HEK293 (cell line): Measurements from ENCODE around the gene LTB4R.

Experiments used
- CTCF ChIA-PET: fragments of 350-600 bp; formaldehyde crosslinking; extraction: SDS; loops from one replicate; lab custom pipeline; 2021; ENCODE audit warnings: antibody characterized with exemption; lab: Yijun Ruan, JAX
- POLR2A ChIA-PET: fragments of 300-600 bp; formaldehyde crosslinking; extraction: SDS; loops from one replicate; lab custom pipeline; 2020; ENCODE audit warnings: antibody characterized with exemption, inconsistent platforms; lab: Yijun Ruan, JAX
- H3K27ac ChIP-seq: fragments of 200-500 bp; sonication (Bioruptor generic); 2 replicates; pipeline ENCODE4 v1.5.1; 2014; ENCODE audit warnings: low read depth, low read length, control low read depth, inconsistent platforms; ENCODE audit errors: extremely low read depth
- H3K36me3 ChIP-seq, 2 experiments: fragments of 200-500 bp in 1 of 2; sonication (Bioruptor generic) in 1 of 2; 1 replicate in 1 of 2; 2 replicates in 1 of 2; pipeline ENCODE4 v1.5.1; 2014 to 2017; ENCODE audit warnings: inconsistent platforms in 2 of 2, low read length in 2 of 2; ENCODE audit not compliant: control insufficient read depth in 2 of 2, insufficient read depth in 1 of 2
- H3K4me1 ChIP-seq: fragments of 200-500 bp; sonication (Bioruptor generic); 2 replicates; pipeline ENCODE4 v1.5.1; 2014; ENCODE audit warnings: mild to moderate bottlenecking, low read length, inconsistent platforms; ENCODE audit not compliant: control insufficient read depth, insufficient read depth
- H3K4me3 ChIP-seq: 2 replicates; pipeline ENCODE4 v1.5.1; 2011; ENCODE audit warnings: low read depth, mild to moderate bottlenecking, control low read depth, low read length, moderate library complexity
- H3K9me3 ChIP-seq: fragments of 200-500 bp; sonication (Bioruptor generic); 2 replicates; pipeline ENCODE4 v1.5.1; 2014; ENCODE audit warnings: low read depth, low read length, inconsistent platforms; ENCODE audit not compliant: control insufficient read depth, insufficient read depth
- GLIS2 ChIP-seq: fragments of 450-650 bp; formaldehyde crosslinking; IDR thresholded peaks from 2 replicates; pipeline ENCODE4 v1.5.1; 2016; ENCODE audit warnings: missing biosample characterization, missing genetic modification characterization
- YY2 ChIP-seq: fragments of 450-650 bp; formaldehyde crosslinking; IDR thresholded peaks from 2 replicates; pipeline ENCODE4 v1.5.1; 2016; ENCODE audit warnings: missing biosample characterization, missing genetic modification characterization
- ZEB2 ChIP-seq: fragments of 450-650 bp; formaldehyde crosslinking; IDR thresholded peaks from 2 replicates; pipeline ENCODE4 v1.5.1; 2016; ENCODE audit warnings: missing biosample characterization, missing genetic modification characterization
- ZNF174 ChIP-seq: fragments of 450-650 bp; formaldehyde crosslinking; IDR thresholded peaks from 2 replicates; pipeline ENCODE4 v1.5.0; 2017; ENCODE audit warnings: missing biosample characterization, mild to moderate bottlenecking, missing genetic modification characterization
- ZNF248 ChIP-seq: fragments of 450-650 bp; formaldehyde crosslinking; IDR thresholded peaks from 2 replicates; pipeline ENCODE4 v1.5.1; 2017; ENCODE audit warnings: missing biosample characterization, missing genetic modification characterization
- ZNF302 ChIP-seq: fragments of 450-650 bp; formaldehyde crosslinking; IDR thresholded peaks from 2 replicates; pipeline ENCODE4 v1.5.1; 2016; ENCODE audit warnings: missing biosample characterization, missing genetic modification characterization, low read depth
- ZNF791 ChIP-seq: fragments of 450-650 bp; formaldehyde crosslinking; IDR thresholded peaks from 2 replicates; pipeline ENCODE4 v1.5.1; 2016; ENCODE audit warnings: missing biosample characterization, missing genetic modification characterization
- TF ChIP-seq, protein P1 (sequence below): fragments of 450-650 bp; formaldehyde crosslinking; IDR thresholded peaks from 2 replicates; pipeline ENCODE4 v1.5.1; 2016; ENCODE audit warnings: missing biosample characterization, missing genetic modification characterization
- TF ChIP-seq, protein P2 (sequence below): fragments of 450-650 bp; formaldehyde crosslinking; IDR thresholded peaks from 2 replicates; pipeline ENCODE4 v1.5.1; 2016; ENCODE audit warnings: missing biosample characterization, missing genetic modification characterization
- TF ChIP-seq, protein P3 (sequence below): fragments of 450-650 bp; formaldehyde crosslinking; IDR thresholded peaks from 2 replicates; pipeline ENCODE4 v1.5.1; 2016; ENCODE audit warnings: missing biosample characterization, missing genetic modification characterization
- TF ChIP-seq, protein P4 (sequence below): fragments of 450-650 bp; formaldehyde crosslinking; IDR thresholded peaks from 2 replicates; pipeline ENCODE4 v1.5.1; 2016; ENCODE audit warnings: missing biosample characterization, missing genetic modification characterization, low read depth
- TF ChIP-seq, protein P5 (sequence below): fragments of 450-650 bp; formaldehyde crosslinking; IDR thresholded peaks from 2 replicates; pipeline ENCODE4 v1.5.1; 2016; ENCODE audit warnings: missing biosample characterization, missing genetic modification characterization
- TF ChIP-seq, protein P6 (sequence below): fragments of 450-650 bp; formaldehyde crosslinking; IDR thresholded peaks from 2 replicates; pipeline ENCODE4 v1.5.1; 2017; ENCODE audit warnings: missing biosample characterization, missing genetic modification characterization
- TF ChIP-seq, protein P7 (sequence below): fragments of 450-650 bp; formaldehyde crosslinking; IDR thresholded peaks from 2 replicates; pipeline ENCODE4 v1.5.1; 2016; ENCODE audit warnings: missing biosample characterization, missing genetic modification characterization

The LTB4R gene

DNA sequence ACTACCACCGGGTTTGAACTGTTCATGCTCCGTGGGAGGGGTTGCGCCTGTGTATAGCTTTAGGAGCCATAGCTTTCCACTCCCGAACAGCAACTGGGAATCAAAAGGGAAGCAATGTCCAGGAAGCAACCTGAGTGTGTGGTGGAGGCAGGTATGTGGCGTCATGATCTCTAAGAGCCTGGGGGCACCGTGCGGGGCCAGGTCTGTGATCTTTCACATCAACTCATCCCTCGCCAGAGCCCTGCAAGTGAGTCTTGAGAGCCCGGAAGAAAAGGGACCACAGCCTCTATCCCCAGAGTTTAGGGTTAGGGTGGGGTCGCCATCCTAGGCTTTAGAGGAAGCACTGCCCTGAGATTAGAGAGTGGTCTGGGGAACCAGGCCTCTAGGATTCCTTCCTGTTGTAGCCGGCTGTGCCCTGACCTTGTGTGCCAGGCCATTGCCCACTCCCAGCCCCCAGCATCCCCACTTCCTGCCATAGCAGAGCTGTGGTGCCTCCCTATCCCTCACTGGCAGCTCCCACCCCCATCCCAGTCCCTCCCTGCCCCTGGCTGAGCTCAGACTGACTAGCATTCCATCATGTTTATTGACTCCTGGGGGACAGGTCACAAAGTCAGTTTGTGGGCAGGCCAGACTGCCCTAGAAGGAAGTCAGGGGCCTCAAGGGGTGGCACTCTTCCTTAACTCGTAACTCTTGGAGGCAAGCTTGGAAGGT, 24.3 kb downstream of the LTB4R start (continued):
- TF ChIP-seq, protein P1, sequence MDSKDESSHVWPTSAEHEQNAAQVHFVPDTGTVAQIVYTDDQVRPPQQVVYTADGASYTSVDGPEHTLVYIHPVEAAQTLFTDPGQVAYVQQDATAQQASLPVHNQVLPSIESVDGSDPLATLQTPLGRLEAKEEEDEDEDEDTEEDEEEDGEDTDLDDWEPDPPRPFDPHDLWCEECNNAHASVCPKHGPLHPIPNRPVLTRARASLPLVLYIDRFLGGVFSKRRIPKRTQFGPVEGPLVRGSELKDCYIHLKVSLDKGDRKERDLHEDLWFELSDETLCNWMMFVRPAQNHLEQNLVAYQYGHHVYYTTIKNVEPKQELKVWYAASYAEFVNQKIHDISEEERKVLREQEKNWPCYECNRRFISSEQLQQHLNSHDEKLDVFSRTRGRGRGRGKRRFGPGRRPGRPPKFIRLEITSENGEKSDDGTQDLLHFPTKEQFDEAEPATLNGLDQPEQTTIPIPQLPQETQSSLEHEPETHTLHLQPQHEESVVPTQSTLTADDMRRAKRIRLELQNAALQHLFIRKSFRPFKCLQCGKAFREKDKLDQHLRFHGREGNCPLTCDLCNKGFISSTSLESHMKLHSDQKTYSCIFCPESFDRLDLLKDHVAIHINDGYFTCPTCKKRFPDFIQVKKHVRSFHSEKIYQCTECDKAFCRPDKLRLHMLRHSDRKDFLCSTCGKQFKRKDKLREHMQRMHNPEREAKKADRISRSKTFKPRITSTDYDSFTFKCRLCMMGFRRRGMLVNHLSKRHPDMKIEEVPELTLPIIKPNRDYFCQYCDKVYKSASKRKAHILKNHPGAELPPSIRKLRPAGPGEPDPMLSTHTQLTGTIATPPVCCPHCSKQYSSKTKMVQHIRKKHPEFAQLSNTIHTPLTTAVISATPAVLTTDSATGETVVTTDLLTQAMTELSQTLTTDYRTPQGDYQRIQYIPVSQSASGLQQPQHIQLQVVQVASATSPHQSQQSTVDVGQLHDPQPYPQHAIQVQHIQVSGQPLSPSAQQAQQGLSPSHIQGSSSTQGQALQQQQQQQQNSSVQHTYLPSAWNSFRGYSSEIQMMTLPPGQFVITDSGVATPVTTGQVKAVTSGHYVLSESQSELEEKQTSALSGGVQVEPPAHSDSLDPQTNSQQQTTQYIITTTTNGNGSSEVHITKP (tag by site-specific recombination) = no peak
- no peak for TF ChIP-seq GLIS2
- no peak for TF ChIP-seq ZNF791 (tag by site-specific recombination)
- TF ChIP-seq, protein P2, sequence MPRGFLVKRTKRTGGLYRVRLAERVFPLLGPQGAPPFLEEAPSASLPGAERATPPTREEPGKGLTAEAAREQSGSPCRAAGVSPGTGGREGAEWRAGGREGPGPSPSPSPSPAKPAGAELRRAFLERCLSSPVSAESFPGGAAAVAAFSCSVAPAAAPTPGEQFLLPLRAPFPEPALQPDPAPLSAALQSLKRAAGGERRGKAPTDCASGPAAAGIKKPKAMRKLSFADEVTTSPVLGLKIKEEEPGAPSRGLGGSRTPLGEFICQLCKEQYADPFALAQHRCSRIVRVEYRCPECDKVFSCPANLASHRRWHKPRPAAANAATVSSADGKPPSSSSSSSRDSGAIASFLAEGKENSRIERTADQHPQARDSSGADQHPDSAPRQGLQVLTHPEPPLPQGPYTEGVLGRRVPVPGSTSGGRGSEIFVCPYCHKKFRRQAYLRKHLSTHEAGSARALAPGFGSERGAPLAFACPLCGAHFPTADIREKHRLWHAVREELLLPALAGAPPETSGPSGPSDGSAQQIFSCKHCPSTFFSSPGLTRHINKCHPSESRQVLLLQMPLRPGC (tag by site-specific recombination) = no peak
- TF ChIP-seq ZNF174 = no peak

DNA sequence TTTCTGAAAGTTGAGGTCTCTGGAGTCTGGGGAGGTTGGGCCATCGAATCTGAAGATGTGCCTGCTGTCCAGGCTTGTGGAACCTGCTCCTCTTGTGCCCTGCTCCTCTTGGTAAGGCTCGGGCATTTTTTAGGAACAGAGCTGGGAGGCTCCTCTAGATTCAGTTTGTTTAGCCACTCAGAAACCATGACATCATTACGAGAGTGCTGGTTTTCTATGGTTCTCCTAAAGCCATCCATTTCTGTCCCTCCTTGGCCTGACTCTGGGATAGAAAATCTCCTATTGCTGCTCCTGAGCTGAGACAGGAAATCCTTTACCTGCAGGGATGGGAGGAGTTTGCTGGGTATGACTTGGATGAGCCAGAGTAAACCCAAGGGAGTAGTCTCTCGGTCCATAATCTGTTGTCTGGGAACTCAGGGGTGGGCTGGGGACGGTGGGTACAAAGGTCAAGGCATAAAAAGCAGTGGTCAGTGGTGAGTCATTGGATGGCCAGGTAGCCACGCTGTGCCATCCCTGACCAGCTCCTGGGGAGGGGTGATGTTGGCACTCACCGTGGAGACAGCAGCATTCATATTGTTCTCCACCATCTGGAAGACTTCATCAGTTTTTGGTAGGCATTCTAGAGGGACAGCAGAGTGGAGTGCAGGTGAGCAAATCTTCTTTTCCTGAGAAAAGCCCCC, 26.0 kb downstream of the LTB4R start:
- Histone ChIP-seq H3K36me3 (no peaks in the 10 kb centered on the region), H3K4me3 (no peak overlapping the region), H3K9me3 (no peaks in the 10 kb centered on the region), H3K4me1 (peaks cover 4% of the 10 kb centered on the region; the same call in 1 of the 2 replicates), H3K27ac (no peak overlapping the region)
- TF ChIP-seq ZNF248 (tag by site-specific recombination) (no peak), ZEB2 (tag by site-specific recombination) (no peak), YY2 (tag by site-specific recombination) (no peak), ZNF302 (tag by site-specific recombination) (no peak)
- TF ChIP-seq, protein P3, sequence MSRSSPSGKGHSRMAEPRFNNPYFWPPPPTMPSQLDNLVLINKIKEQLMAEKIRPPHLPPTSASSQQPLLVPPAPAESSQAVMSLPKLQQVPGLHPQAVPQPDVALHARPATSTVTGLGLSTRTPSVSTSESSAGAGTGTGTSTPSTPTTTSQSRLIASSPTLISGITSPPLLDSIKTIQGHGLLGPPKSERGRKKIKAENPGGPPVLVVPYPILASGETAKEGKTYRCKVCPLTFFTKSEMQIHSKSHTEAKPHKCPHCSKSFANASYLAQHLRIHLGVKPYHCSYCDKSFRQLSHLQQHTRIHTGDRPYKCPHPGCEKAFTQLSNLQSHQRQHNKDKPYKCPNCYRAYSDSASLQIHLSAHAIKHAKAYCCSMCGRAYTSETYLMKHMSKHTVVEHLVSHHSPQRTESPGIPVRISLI = no peak
- TF ChIP-seq, protein P4, sequence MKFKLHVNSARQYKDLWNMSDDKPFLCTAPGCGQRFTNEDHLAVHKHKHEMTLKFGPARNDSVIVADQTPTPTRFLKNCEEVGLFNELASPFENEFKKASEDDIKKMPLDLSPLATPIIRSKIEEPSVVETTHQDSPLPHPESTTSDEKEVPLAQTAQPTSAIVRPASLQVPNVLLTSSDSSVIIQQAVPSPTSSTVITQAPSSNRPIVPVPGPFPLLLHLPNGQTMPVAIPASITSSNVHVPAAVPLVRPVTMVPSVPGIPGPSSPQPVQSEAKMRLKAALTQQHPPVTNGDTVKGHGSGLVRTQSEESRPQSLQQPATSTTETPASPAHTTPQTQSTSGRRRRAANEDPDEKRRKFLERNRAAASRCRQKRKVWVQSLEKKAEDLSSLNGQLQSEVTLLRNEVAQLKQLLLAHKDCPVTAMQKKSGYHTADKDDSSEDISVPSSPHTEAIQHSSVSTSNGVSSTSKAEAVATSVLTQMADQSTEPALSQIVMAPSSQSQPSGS = peak; percentile 70; the same call in 1 of the 2 replicates
- TF ChIP-seq, protein P5, sequence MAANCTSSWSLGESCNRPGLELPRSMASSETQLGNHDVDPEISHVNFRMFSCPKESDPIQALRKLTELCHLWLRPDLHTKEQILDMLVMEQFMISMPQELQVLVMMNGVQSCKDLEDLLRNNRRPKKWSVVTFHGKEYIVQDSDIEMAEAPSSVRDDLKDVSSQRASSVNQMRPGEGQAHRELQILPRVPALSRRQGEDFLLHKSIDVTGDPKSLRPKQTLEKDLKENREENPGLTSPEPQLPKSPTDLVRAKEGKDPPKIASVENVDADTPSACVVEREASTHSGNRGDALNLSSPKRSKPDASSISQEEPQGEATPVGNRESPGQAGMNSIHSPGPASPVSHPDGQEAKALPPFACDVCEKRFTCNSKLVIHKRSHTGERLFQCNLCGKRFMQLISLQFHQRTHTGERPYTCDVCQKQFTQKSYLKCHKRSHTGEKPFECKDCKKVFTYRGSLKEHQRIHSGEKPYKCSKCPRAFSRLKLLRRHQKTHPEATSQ (tag by site-specific recombination) = no peak
- TF ChIP-seq, protein P6, sequence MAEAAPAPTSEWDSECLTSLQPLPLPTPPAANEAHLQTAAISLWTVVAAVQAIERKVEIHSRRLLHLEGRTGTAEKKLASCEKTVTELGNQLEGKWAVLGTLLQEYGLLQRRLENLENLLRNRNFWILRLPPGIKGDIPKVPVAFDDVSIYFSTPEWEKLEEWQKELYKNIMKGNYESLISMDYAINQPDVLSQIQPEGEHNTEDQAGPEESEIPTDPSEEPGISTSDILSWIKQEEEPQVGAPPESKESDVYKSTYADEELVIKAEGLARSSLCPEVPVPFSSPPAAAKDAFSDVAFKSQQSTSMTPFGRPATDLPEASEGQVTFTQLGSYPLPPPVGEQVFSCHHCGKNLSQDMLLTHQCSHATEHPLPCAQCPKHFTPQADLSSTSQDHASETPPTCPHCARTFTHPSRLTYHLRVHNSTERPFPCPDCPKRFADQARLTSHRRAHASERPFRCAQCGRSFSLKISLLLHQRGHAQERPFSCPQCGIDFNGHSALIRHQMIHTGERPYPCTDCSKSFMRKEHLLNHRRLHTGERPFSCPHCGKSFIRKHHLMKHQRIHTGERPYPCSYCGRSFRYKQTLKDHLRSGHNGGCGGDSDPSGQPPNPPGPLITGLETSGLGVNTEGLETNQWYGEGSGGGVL (tag by site-specific recombination) = no peak
- TF ChIP-seq, protein P7, sequence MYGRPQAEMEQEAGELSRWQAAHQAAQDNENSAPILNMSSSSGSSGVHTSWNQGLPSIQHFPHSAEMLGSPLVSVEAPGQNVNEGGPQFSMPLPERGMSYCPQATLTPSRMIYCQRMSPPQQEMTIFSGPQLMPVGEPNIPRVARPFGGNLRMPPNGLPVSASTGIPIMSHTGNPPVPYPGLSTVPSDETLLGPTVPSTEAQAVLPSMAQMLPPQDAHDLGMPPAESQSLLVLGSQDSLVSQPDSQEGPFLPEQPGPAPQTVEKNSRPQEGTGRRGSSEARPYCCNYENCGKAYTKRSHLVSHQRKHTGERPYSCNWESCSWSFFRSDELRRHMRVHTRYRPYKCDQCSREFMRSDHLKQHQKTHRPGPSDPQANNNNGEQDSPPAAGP (tag by site-specific recombination) = no peak
- ChIA-PET POLR2A (interaction anchor here (1.5 kb wide), 1 partner anchor 94 kb away, joined by 8 read pairs; no protein-coding TSS in a partner anchor), CTCF (interaction anchor here (0.7 to 16.9 kb wide), 8 partner anchors 10 to 343 kb away, joined by 3 to 468 read pairs (median 3); partner anchors contain the start of genes CBLN3 and KHNYN)
